ENCODE measurements around the gene TAGLN2.

The TAGLN2 gene

DNA sequence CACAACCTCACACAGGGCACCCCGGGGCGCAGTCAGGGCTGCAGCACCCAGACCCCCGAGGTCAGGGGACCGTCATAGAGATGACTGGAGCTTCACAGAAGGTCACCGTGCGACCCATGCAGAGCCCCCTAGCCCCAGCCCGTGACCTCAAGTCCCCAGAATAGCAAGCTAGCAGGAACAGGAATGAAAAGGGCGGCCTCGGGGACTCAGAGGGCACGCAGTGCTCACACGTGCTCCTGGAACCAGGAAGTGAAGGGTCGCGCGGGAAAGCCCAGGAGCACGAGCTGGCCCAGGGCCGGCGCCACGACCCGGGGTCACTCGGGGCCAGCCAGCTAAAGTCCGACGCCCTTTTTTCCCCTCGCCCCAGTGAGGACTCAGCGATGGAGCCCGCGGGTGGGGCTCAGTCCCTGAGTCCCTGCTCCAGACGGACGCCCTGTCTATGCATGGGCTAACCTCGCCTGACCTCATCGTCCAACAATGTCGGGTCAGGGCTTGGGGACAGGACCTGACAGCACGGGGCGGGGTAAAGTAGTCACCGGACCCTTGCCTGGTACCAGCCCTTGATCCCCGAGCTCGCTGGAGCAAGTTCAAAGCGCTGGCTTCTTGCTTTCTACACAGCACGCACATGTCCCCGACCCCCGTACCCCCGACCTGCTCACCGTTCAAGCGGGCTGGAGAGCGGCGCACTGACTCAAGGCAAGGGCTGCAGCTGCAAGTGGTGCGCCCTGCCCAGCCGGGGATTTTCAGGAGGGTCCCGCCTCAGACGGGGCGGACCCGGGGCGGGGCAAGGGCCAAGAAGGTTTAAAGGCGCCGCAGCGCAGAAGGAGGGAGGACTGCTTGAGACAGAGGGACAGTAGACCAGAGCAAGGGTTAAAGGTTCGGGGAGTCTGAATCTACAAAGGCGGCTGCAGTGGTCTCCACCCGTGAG, at the start of gene TAGLN2:
Gene TAGLN2, minus strand, starts transcription at position 717 of the 928 bp plus-strand sequence. CDS start 4,998 bp downstream, outside the sequence.
- peak; percentile 73 to 78 for DNase-seq (ENCODE audit: low read depth in 2 of 2, low spot score in 1 of 2)

DNA sequence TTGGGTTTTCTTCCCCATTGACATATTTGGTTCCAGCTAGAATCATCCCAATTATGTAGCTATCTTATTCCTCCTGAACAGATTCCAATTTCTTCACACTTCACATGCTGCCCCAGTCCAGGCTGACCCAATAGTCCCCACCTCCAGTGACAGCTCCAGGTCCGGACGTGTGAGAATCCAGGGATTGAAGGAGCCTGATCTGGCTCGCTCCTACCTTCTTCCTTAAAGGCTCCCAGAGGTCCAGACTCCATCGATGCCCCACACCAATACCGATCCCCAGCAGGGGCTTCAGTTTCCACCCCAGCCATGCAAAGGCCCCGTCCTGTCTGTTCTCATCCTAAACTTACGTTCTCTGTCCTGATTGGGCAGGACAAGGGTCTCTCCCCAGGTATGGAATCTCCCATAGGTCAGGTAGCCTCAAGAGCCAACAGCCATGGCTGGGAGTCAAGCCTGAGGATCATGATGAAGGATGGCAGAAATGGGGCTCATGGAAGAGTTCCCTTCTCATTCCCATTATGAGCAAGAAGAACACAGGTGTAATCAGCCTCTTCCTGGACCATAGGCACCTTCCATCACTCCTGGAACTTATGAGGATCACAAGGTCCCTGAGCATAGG, 49.2 kb upstream of the TAGLN2 start:
- no peak for DNase-seq (ENCODE audit: low read depth in 2 of 2, low spot score in 1 of 2)

GRCh38 chr1:159973350-159973940, 48.1 kb upstream of the TAGLN2 start:
- DNase-seq (ENCODE audit: low read depth in 2 of 2, low spot score in 1 of 2) = no peak

DNA sequence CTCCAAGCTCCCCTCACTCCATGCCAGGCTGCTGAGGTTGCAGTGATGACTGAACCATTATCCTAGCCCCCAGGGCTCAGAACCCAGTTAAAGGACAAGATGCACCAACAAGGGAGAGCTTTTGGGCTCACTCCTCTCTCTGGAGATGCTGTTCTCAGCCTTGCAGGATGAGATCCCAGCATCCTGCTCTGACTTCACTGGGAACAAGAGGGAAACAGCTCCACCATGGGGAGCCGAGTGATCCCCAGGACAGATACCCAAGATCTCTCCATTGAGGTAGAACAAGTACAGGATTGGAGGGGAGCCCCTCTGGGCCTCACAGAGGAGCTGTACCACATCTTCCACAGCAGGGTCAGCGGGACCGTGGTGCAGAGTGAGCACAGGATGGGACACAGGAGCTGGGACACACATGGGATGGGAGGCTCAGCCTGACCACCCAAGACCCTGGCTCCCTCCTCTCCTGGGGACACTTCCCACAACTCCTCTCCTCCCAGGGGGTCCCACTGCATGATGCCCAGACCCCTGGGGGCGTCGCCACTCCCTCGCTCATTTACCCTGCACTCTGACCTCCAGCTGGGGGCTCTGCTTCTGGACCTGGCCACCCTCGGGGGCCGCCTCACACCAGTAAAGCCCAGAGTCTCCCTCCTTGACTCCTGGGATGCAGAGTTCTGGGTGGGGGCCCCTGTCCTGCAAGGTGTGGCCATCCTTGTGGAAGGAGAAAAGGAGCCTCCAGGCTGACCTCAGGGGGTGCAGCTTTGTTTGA, 47.3 kb upstream of the TAGLN2 start:
- no peak for DNase-seq (ENCODE audit: low read depth in 2 of 2, low spot score in 1 of 2)

GRCh38 chr1:159970932-159971342, 45.6 kb upstream of the TAGLN2 start:
- no peak for DNase-seq (ENCODE audit: low read depth in 2 of 2, low spot score in 1 of 2)

DNA sequence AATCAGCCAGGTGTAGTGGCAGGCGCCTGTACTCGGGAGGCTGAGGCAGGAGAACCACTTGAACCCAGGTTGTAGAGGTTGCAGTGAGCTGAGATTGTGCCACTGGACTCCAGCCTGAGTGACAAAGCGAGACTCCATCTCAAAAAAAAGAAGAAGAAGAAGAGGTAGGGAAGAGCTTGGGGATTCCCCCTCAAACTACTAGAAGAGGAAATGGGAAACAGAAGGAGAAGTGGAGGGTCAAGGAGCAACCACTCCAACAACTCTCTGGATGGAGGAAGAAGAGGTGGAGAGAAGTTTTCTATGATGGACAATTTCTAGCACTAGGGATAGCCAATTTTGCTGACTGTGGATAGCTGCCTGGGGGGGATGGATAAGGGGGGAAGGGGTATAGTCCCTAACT, 43.6 kb upstream of the TAGLN2 start:
- DNase-seq (ENCODE audit: low read depth in 2 of 2, low spot score in 1 of 2) = no peak

DNA sequence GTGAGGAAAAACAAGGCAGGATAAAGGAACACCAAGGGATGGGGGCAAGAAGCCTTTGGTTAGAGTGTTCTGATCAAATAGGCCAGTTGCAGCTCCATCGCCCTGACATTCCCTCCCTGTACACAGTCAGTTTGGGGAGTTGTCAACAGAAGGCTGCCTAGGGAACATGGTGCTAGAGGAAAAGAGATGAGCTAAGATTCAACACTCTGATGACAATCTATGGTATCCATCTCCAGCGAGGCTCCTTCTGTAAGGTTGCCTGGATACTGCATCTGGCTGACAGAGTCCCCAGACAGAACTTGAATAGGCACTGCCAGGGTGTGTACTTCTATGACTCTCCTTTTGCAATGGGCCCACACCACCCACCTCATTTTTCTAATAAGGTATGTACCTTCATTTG, 40.0 kb upstream of the TAGLN2 start:
- no peak for DNase-seq (ENCODE audit: low read depth in 2 of 2, low spot score in 1 of 2)

GRCh38 chr1:159964144-159964543, 38.8 kb upstream of the TAGLN2 start:
- no peak for DNase-seq (ENCODE audit: low read depth in 2 of 2, low spot score in 1 of 2)

GRCh38 chr1:159962176-159962575, 36.9 kb upstream of the TAGLN2 start:
- no peak for DNase-seq (ENCODE audit: low read depth in 2 of 2, low spot score in 1 of 2)

GRCh38 chr1:159961636-159962035, 36.3 kb upstream of the TAGLN2 start:
- DNase-seq (ENCODE audit: low read depth in 2 of 2, low spot score in 1 of 2) = no peak

DNA sequence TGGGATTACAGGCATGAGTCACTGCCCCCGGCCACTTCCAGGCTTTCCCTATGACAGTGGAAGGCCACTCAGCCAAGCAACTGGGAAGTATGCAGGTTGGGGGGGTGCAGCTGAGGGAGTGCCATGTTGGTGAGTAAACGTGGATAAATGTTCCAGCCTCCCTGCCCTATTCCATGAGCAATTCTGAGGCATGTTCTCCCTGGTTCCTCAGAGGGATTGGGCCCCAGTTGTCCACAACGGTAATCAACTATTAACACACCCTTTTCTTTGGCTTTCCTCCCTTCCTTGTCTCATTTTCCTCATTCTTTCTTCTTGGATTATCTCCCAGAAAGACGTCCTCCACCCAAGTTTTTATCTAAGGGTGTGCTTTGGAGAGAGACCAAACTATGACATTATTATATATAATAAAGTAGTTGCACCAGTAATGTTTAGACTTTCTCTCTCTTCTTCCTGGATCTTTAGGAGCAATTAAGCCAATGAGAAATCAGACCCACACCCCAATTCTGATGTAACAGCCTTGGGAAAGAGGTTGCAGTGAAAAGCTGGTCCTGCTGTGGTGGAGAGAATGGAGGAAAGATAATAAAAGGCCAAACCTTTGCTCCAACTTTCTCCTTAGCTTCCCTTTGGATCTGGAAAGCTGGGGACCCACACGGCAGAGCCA, 35.5 kb upstream of the TAGLN2 start:
- no peak for DNase-seq (ENCODE audit: low read depth in 2 of 2, low spot score in 1 of 2)

- DNase-seq (ENCODE audit: low read depth in 2 of 2, low spot score in 1 of 2) = no peak
Observed at GRCh38 chr1:159959451-159959850, 34.1 kb upstream of the TAGLN2 start.

GRCh38 chr1:159958719-159959380, 33.5 kb upstream of the TAGLN2 start:
- no peak for DNase-seq (ENCODE audit: low read depth in 2 of 2, low spot score in 1 of 2)

GRCh38 chr1:159957824-159958268, 32.5 kb upstream of the TAGLN2 start:
- DNase-seq (ENCODE audit: low read depth in 2 of 2, low spot score in 1 of 2) = no peak

- DNase-seq (ENCODE audit: low read depth in 2 of 2, low spot score in 1 of 2) = no peak
Observed at GRCh38 chr1:159955456-159955855, 30.1 kb upstream of the TAGLN2 start.

DNA sequence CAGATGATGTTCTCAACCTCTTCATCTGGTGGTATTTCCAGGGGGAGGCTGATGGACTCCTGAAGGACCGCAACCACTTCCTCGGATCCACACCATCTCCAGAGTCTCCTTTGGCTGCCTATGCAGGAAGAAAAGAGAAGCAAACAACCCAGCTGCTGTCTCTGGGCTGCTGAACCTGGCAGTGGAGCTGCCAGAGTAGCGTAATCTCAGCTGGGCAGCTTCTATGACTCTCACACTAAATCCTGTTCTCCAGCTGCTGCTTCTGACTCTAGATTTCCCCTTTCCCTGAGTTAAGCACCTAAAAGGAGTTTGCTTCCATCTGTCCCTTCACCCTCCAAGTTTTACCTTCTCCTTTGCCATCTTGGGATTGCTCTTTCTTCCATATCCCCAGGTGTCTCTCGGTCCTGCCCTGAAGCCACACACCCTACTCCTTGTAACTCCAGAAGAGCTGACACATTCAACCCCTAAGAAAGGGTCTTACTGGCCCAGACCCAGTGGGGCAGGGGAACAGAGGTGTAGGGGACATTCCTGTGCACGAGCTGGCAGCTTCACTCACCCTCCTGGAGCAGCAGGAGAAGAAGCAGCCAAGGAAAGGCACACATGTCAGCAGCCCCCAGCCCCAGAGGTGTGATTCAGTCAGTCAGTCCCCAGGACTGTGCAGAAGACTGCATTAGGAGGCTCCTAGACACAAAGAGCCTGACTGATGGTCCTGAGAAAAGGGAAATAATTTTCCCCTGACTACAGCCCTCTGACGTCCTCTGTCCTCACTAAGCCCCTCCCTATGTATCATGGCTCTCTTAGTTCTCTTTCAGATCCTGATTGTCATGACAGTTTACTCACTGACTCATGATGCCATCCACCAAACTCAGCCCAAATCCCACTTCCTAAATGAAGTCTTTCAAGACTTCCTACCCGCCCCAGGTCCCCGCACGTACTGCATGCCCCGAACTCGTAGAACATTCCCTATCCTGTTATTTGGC, 28.5 kb upstream of the TAGLN2 start, which contains the start of gene SLAMF9:
Gene SLAMF9, minus strand, starts transcription at position 702 of the 980 bp plus-strand sequence. Its CDS starts 100 bp downstream, at position 602.
- no peak for DNase-seq (ENCODE audit: low read depth in 2 of 2, low spot score in 1 of 2)

DNA sequence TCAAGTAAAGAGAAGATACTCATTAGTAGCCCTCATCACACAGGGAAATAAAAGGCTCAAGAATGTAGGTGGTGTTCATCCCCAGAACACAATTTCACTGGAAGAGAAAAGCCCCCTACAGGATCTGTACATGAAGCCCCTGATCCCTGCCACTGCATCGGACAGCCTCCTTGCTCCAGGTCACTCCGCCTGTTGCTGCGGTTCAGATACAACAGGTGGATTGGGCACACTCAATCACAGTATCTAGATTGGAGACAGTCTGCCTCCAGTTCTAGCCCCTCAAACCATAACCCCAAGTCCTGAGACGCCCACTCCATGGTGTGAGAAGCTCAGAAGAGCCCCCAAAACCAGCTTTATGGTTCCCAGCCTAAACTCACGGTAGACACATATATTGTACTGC, 27.6 kb upstream of the TAGLN2 start:
- no peak for DNase-seq (ENCODE audit: low read depth in 2 of 2, low spot score in 1 of 2)

DNA sequence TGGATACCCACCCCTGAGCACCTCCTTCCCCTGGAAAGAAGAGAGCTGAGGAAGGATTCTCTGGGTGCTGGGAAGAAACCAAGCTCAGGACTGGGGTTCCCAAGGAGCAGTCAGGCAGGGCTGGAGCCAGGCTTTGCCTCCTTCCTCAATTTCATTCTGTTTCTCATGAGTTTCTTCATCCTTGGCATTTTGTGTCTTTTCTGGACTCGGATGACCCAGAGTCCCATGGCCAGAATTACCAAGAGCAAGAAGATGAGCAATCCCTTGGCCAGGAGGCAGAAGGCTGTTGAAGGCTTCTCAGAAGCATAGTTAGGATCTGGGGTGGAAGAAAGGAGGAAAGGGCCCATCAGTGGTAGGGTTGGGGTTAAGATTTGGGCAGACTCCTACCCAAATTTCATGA, 26.2 kb upstream of the TAGLN2 start:
- no peak for DNase-seq (ENCODE audit: low read depth in 2 of 2, low spot score in 1 of 2)

- no peak for DNase-seq (ENCODE audit: low read depth in 2 of 2, low spot score in 1 of 2)
Observed at GRCh38 chr1:159951016-159951415, 25.7 kb upstream of the TAGLN2 start.

Measured in stimulated activated CD8-positive, alpha-beta memory T cell treated with anti-CD3 and anti-CD28 coated beads, Interleukin-4, amount 100 ng/mL, for 1 hour (primary cell).